CD4-positive, alpha-beta T cell treated with Interleukin-1 beta for 1 hour (primary cell): ENCODE measurements around the gene TESK2.
"Not testable (repeated sequence)": the region's sequence is repeated elsewhere in the genome, so short reads cannot be mapped to it uniquely, and the experiment has no call there.

Source experiments
- DNase-seq, 2 donors: peaks; one replicate each; pipeline ENCODE4 v3.0.0-alpha.2; 2020 to 2022

Gene TESK2

DNA sequence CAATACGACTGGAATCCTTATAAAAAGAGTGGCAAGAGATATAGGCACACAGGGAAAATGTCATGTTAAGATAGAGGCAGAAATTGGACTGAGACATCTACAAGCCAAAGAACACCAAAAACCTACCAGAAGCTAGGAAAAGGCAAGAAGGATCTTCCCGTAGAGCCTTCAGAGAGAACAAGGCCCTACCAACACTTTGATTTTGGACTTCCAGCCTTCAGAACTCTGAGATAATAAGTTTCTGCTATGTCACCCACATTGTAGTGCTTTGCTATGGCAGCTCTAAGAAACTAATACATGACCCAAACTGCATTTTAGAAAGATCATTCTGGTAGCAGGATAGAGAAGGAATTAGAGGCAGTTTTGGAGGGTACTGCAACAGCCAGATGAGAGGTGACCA, 126.7 kb downstream of the TESK2 start:
- no peak for DNase-seq

DNA sequence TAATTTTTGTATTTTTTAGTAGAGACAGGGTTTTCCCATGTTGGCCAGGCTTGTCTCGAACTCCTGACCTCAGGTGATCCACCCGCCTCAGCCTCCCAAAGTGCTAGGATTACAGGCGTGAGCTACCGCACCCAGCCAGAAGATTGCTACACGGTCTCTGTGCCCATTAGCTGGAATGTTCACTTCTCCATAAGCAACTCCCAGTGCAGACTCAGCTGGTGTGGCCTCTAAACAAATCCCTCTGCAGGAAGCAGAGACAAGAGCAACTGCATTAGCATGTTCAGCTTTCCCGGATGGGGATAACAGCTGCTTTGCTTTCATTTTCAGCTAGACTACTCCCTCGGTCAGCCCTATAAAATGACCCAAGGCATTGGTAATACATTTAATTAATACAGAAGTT, 130.0 kb downstream of the TESK2 start:
- DNase-seq: not testable (repeated sequence)

DNA sequence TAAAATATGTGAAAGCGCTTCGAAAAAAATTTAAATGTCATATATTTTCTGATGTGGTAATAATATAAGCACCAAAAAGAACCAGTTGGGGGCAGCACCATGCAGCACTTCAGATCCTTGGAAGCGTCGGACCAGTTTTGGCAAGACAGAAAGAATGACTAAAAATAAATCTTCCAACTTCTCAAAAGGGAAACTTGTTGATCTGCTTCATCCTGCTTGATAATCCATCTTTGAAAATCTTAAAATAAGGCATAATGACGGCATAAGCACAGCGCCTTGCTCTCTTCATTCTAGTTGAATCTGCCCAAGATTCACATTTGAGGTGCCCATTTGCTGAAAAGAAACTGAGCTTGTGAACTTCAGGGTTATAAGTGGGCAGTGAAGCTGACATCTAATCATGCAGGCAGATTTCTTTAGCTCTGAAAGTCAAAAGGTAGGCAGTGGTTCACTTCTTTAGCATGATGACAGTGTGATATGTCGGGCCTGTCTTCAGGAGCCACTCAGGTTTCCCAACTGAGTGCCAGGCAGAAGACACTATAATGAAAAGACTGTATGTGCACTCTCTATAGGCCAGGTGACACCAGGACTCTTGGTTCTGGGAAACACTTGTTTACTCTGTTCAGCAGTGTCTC, 131.0 kb downstream of the TESK2 start:
- peak; percentile 47 to 60 for DNase-seq

DNA sequence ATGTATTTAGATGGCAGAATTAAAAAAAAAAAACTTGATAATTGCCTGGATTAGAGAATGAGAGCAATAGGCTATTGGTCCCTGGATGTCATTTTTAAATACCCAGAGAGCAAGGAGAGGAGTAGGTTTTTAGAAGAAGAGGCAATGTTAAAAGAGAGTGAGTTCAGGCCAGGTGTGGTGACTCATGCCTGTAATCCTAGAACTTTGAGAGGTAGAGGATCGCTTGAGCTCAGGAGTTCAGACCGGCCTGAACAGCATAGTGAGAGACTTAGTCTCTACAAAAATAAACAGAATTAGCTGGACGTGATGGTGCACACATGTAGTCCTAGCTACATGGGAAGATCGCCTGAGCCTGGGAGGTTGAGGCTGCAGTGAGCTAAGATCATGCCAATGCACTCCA, 134.8 kb downstream of the TESK2 start:
- no peak for DNase-seq

DNA sequence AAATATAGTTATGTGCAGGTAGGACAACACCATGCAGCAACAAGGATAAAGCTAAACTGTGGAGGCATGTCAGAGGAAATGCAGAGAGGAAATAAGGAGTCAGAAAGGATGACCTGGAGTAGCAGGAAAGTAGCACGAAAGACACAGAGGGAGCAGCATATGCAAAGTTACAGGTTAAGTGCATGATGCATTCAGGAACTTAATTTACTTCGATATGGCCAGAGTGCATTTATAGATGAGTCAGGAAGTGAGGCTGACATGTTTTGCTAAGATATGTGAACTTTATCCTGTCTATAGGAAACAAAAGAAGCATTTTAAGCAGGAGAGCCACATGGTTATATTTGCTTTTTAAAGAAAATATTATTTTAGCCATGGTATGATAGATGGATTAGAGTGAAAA, 135.3 kb downstream of the TESK2 start:
- DNase-seq: no peak

DNA sequence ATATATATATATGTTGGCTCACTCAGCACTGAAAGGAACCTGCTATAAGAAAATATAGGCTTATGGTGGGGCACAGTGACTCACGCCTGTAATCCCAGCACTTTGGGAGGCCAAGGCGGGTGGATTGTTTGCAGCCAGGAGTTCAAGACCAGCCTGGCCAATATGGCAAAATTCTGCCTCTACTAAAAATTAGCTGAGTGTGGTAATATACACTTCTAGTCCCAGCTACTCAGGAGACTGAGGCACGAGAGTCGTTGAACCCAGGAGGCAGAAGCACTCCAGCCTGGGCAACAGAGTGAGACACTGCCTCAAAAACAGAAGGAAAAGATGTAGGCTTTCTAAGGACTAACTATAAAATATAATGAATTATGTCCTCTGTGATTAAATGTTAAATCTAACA, 136.1 kb downstream of the TESK2 start:
- no peak for DNase-seq

DNA sequence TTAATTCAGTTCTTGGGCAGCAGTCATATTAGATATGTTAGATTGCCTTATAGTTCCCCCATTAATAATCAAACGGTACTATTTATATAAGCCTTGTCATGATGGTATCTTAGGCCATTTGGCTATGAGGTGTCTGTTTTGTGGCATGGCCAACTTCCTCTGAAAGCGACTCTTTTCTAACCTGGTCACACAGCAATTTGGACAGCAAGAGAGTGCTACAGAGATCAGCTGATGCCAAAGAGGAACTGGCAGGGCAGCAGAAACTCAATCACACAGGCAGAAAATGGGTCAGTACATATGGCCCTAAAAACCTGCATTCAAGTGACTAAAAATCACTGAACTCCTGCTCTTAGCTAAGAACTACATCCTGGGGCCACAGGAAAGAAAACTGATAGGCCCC, 137.3 kb downstream of the TESK2 start:
- no peak for DNase-seq

DNA sequence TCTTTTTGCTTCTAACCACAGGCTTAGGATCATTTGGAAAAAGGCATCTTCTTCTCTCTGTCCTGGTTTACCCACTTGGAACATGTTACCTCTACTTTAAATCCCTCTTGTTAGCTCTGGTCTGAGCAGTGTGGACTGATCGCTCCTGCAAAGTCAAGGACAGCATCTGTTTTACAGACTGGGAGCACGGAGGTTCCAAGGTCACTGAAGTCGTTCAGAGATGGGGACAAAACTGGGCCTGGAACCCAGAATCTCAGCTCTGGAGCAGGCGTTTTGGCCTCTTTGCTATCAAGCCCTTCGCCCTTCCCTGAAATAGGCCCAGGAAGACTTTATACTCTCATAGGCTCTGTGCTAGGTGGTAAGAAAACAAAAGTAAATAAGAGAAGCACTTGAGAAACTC, 139.5 kb downstream of the TESK2 start:
- DNase-seq: no peak

DNA sequence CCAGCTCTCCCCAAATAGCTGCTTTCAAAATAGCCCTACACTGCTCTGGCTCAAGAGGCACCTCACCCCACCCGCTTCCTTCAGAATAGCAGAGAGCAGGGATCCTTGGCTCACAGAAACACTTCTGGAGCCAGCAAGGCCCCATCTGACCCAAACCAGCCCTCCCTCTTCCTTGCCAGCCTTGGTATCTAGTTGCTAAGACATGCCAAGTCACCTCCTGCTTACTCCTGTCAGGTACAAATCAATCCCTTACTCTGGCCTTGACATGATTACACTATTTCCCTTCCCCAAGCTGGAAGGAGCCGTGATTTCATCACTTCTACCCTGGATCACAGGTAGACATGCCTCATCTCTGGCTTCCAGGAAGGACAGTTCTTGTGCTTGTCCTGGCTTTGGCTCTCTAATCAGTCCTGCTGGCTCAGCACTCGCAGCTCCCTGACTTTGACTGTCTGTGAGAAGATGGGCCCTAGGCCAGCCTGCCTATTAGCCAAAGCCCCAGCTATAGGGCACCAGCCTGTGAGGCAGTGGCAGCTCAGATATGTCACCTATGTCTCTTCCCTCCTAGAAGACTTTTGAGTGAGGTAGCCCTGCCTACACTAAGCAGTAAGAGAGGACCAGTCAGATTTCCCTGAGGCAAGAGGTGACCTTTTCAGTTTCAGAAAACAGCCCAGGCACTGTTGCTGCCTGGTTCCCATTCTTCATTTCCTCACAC, 141.8 kb downstream of the TESK2 start:
- no peak for DNase-seq

DNA sequence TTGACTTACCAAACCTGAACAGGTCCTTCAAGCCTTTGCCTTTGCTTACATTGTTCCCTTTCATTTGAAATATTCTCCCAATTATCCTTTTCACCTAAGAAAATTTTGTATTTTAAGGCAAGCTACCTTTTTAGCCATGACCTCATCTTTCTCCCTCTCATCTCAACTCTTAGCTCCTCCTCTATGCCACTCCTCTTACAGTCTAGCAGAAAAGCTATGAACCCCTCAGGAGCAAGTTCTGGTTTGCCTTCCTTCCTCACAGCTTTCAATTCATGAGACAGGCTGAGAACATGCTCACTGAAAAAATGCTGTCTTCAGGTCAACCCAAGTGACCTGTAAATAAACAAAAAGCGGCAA, 142.4 kb downstream of the TESK2 start:
- DNase-seq: no peak

DNA sequence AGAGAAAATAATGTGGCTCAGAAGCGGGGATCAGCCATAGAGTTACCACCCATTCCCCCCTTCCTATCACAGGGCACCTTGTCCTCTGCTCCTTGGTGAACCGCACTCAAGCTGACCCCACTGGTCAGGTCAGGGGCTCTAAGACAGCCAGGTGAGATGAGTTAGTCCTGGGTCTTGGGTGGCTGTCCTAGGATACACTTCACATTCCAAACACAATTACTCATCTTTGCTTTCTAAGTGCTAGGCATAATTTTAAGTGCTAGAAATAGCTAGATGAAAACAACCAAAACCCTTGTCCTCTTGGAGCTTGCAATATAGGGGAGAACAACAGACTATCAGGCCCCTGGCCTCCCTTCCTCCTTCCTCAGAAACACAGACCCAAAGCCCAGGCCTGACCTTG, 142.9 kb downstream of the TESK2 start:
- DNase-seq: no peak

DNA sequence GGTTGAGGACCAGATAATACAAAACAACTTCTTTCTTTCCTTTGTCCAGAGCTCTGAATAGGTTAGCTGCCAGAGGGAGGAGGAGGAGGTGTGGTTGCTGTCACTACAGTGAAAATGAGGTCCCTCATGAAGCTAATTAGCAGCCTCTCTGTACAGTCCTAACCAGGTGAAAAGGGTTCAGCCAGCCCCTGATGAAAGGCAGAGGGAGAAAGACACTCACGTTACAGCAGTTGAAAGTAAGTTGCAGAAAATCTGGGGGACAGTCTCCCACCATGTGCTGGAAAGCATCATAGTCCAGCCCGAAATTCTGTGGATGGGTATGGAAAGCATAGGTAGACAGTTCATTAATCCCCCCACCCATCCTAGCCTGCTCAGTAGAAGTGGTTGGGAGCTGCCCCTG, 144.5 kb downstream of the TESK2 start:
- DNase-seq: no peak

DNA sequence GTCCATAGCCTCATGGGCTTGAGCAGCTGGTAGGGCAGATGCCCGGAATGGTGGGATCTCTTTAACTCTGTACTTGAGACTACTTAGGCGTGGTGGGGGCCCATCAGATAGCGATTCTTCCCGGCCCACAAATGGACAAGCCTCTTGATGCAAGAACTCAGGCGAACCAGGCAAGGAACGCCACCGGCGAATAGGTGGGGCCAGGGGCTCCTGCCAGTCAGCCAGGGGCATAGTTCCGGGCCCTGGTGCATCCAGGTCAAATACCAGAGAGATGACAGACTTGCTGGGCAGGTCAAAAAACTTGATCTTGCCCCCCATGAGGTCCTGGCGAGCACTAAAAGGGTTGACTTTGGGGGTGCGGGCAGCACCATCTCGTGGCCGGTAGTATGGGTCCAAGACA, 145.9 kb downstream of the TESK2 start:
- no peak for DNase-seq

DNA sequence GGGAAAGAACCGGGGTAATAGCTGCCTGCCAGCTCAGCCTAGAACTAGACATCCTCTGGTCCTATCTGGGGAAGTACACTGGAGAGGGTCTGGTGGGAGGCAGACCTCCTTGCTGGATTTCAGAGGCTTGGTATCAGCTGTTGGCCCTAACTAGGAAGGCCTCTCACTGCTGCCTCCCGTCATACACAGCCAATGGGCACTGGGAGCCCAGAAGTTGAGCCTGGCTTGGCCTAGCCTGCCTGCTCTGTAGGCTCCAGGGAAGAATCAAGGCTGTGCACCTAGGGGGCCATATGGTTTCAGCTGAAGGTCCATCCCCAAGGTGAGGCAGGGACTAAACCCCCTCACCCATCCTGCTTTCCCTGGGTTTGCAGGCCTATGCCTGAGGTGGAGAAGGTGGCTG, 146.5 kb downstream of the TESK2 start:
- no peak for DNase-seq

DNA sequence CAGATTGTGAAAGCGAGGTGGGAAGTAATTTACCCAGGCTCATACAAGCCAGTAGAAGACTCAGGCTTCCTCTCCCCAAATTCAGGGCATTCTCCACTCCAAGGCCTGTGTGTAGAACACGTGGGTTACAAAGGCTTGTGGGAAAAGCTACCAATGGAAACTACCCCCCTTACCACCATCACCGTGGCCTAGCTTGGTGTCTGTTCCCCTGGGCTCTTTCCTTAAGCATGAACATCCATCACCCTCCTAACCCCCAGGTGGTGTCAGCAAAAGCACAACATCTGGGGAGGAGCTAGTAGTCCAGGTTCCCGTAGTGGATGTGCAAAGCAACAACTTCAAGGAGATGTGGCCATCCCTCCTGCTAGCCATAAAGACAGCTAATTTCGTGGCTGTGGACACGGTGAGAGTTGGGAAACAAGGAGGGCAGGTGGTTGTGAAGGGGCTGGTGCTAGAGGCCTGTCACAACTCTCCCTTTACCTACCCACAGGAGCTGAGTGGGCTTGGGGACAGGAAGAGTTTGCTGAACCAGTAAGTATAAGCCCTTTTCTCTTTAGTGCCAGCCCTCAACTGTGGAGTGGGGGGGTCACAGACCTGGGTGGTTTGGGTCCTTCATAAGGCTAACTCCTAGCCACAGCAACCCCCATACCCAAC, 150.0 kb downstream of the TESK2 start:
- DNase-seq: peak in 1 of 2 donors; percentile 17

DNA sequence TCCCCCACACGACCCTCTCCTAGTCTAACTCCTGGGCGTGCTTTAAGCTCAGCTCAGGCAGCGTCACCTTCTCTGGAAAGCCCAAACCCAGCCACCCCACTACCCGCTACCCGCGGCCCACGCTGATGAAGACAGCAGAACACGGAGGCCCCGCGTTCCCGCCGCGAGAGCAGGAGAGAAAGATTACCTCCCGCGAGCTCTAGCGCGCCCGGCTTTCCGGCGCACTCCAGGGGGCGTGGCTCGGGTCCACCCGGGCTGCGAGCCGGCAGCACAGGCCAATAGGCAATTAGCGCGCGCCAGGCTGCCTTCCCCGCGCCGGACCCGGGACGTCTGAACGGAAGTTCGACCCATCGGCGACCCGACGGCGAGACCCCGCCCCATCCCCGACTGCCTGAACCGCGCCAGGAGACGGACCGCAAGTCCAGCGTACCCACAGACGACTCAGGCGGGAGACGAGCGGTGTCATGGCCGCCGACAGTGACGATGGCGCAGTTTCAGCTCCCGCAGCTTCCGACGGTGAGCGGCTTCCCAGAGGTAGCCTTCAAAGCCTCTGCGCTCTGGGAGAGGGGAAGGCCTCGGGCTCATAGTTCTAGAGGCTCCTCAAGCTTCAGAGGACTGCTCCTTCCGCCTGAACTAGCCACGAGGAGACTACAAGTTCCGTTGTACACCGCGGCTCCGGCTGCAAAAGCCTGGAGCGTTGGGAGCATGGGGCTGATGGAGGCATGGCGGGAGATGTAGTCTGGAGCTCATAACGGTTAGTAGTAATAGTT, 151.0 kb downstream of the TESK2 start, which contains the start of the genes MUTYH and TOE1:
Gene MUTYH (minus strand): TSS at position 652 of the 770 bp plus-strand sequence. CDS start 5,935 bp downstream, outside the sequence.
Gene TOE1 (plus strand): TSS at position 382 of the 770 bp plus-strand sequence. CDS start 83 bp downstream, at position 465.
- DNase-seq: peak; percentile 92

DNA sequence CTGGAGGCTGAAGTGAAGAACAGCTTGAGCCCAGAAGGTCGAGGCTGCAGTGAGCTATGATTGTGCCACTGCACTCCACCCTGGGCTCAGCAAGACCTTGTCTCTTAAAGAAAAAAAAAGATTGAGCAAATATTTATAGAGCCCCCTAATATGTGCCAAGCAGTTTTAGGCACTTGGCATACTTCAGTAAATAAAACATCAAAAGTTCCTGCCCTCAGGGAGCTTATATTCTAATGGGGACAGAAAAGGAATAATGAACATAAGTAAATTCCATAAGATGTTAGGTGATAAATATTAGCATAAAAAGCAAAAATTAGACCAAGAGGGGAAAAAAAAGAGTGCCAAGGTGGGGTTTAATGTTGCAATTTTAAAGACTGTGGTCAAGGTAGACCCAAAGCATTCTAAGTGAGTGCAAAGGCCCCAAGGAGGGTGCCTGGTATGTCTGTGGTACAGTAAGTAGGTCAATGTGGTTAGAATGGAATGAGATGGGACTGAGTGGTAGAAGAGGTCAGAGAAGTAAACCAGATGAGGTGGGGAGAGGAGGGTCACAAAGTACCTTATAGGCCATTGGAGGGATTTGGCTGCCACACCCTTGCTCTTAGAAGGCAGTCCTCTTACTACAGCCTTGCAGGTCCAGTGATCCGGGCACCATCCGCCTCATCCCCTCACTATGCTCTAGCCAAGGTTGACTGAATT, 153.2 kb downstream of the TESK2 start:
- no peak for DNase-seq

DNA sequence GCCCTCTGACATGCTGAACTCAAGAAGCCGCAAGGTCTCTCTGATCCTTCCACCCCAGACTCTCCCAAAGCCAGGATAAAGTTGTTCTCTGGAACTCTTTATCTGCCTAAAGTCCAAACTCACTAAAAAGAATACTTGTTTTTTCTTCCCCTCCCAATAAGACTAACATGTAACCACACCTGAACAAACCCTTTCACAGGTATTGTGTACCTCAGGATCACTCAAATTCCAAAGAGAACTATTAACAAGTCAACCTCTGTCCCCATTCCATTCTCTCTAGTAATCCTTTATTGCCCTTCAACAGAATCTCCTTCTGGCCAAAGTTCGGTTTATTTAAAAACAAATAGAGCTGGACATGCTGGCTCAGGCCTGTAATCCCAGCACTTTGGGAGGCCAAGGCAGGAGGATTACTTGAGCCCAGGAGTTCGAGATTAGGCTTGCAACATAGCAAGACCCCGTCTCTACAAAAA, 155.1 kb downstream of the TESK2 start:
- no peak for DNase-seq

DNA sequence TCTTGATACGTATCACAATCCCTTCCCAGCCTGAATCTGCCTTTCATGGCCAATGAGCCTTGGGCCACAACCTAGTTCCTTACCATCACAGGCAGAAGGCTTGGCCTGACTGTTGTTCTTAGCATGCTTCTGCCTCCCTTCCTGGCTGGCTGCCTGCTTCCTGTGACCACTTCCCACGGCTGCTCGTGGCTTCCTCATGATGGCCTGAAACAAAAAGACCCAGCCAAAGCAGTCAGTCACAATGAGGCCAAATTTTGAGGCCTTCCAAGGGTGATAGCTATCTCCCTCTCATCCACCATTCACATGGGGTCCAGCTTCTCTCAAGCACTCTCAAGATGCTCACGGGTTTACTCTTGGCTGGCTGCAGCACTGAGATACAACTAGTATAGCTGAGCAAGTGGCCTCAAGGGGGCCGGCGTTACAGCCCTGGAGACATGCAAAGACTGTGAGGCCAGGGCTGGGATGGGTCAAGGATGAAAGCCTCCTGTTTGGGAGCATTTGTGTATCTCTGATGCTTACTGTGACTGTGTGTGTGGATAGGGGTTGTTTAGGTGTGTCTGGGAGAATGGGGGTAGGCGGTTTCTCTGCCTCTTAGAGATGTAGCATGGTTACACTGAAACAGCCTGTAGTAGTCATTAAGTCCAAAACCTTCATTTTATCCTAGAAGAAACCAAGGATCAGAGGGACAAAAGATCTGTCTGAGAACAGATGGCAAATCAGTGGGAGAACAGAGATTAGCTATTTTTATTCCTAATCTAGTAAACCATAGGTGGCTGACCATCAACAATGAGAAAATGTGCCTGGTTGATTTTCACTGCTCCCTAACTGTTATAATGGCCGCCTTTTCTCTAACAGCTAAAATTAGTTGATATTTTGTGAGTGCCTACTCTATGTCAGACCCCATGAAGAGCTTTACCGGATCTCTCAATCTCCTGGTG, 156.4 kb downstream of the TESK2 start:
- no peak for DNase-seq

DNA sequence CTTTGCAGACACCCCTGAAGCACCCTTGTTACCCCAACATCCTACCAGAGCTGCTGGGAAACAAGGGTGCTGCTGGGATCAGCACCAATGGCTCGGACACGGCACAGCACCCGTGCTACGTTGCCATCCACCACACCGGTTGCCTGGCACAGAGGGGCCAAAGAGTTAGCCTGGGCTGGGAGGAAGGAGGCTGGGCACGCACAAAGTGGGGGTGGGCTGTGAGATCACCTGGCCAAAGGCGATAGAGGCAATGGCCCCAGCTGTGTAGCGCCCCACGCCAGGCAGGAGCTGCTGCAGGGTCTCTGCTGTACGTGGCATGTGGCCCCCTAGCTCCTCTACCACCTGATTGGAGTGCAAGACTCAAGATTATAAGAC, 158.6 kb downstream of the TESK2 start:
- DNase-seq: no peak
